HCT116 (cell line): ENCODE results near the gene ASS1. TPM values are rescaled to one million over a fixed set of nuclear protein-coding genes. Genes with fewer than 3 reads are reported as not detected.

ENCODE experiments used
- ATAC-seq: fragments of 200-7000 bp; cut with Tn5 transposase; 2 replicates; pipeline ENCODE4 v1.9.1; 2020; ENCODE audit warnings: mild to moderate bottlenecking, moderate library complexity
- BruUV-seq: library from RNA; stranded (reverse); fragments of 400-500 nt; replicated peaks from 2 replicates; lab custom pipeline; 2021; lab: Mats Ljungman, UMichigan
- CTCF ChIA-PET: fragments of 300-600 bp; sonication (Branson Sonifier 250); formaldehyde crosslinking; loops from one replicate; lab custom pipeline; 2021; ENCODE audit warnings: antibody characterized with exemption; lab: Charles Lee
- POLR2A ChIA-PET: fragments of 300-600, 350-600 bp; sonication (Branson Sonifier 250); formaldehyde crosslinking; loops from one replicate; lab custom pipeline; 2021; ENCODE audit warnings: antibody characterized with exemption; lab: Charles Lee
- RAD21 ChIA-PET, 2 experiments: fragments of 300-600 bp; sonication (Branson Sonifier 250); formaldehyde crosslinking; loops; one replicate each; lab custom pipeline; 2023; ENCODE audit warnings: low total read pairs in 2 of 2; ENCODE audit not compliant: uncharacterized antibody in 2 of 2, unreplicated experiment in 2 of 2, low non-redundant PET in 1 of 2; lab: Charles Lee
- DNase-seq: peaks from one replicate; pipeline ENCODE4 v3.0.0-alpha.2; 2010; ENCODE audit warnings: low read depth, low spot score
- H2AFZ ChIP-seq: fragments of 200-600 bp; shearing (Covaris generic), sonication (generic); 2 replicates; pipeline ENCODE4 v1.6.1; 2017; ENCODE audit warnings: low read depth, mixed run types, mixed read lengths, antibody characterized with exemption, low read length; ENCODE audit not compliant: poor library complexity, severe bottlenecking
- H3K27ac ChIP-seq: 2 replicates; pipeline ENCODE4 v1.5.1; 2012; ENCODE audit warnings: low read depth, low read length
- H3K27me3 ChIP-seq: fragments of 200-600 bp; sonication (generic); 2 replicates; pipeline ENCODE4 v1.6.1; 2016; ENCODE audit warnings: mixed run types, low read length, mixed read lengths; ENCODE audit not compliant: insufficient read depth
- H3K36me3 ChIP-seq, 2 experiments: fragments of 200-500 bp in 1 of 2; fragments of 200-600 bp in 1 of 2; sonication (Bioruptor generic) in 1 of 2; sonication (generic) in 1 of 2; 2 replicates each; pipeline versions ENCODE4 v1.5.1 to v1.6.1; 2014 to 2016; ENCODE audit warnings: low read length in 2 of 2, inconsistent platforms in 1 of 2, mixed read lengths in 1 of 2, mixed run types in 1 of 2; ENCODE audit not compliant: insufficient read depth in 2 of 2, control insufficient read depth in 1 of 2
- H3K4me1 ChIP-seq, 2 experiments: fragments of 200-600 bp in 1 of 2; sonication (generic) in 1 of 2; 2 replicates each; pipeline versions ENCODE4 v1.5.1 to v1.6.1; 2012 to 2017; ENCODE audit warnings: low read length in 2 of 2, inconsistent platforms in 1 of 2, mild to moderate bottlenecking in 1 of 2, mixed read lengths in 1 of 2, mixed run types in 1 of 2, moderate library complexity in 1 of 2; ENCODE audit not compliant: insufficient read depth in 2 of 2, control insufficient read depth in 1 of 2
- H3K4me2 ChIP-seq: fragments of 200-600 bp; sonication (generic); 2 replicates; pipeline ENCODE4 v1.6.1; 2017; ENCODE audit warnings: mixed run types, low read length, mixed read lengths
- H3K4me3 ChIP-seq, 2 experiments: fragments of 200-600 bp in 1 of 2; sonication (generic) in 1 of 2; replicated peaks in 1 of 2; 2 replicates each; pipeline ENCODE4 v1.5.1; 2011 to 2016; ENCODE audit warnings: low read length in 2 of 2, control low read depth in 1 of 2, low read depth in 1 of 2, mild to moderate bottlenecking in 1 of 2, mixed read lengths in 1 of 2, mixed run types in 1 of 2
- H3K79me2 ChIP-seq: fragments of 200-600 bp; sonication (generic); 2 replicates; pipeline ENCODE4 v1.6.1; 2017; ENCODE audit warnings: mild to moderate bottlenecking, mixed run types, low read length, moderate library complexity, mixed read lengths; ENCODE audit not compliant: insufficient read depth
- H3K9ac ChIP-seq: fragments of 200-600 bp; sonication (generic); 2 replicates; pipeline ENCODE4 v1.6.1; 2016; ENCODE audit warnings: low read length, mixed read lengths
- H3K9me2 ChIP-seq: fragments of 200-600 bp; sonication (generic), shearing (Covaris generic); 2 replicates; pipeline ENCODE4 v1.6.1; 2017; ENCODE audit warnings: mixed run types, mild to moderate bottlenecking, moderate library complexity; ENCODE audit not compliant: insufficient read depth
- H3K9me3 ChIP-seq, 2 experiments: fragments of 200-500 bp in 1 of 2; fragments of 200-600 bp in 1 of 2; sonication (Bioruptor generic) in 1 of 2; sonication (generic) in 1 of 2; 2 replicates each; pipeline ENCODE4 v1.6.1; 2014 to 2017; ENCODE audit warnings: low read length in 2 of 2, mixed read lengths in 2 of 2, inconsistent platforms in 1 of 2, low read depth in 1 of 2, mild to moderate bottlenecking in 1 of 2, mixed run types in 1 of 2, moderate library complexity in 1 of 2; ENCODE audit not compliant: control insufficient read depth in 1 of 2, insufficient read depth in 1 of 2
- H4K20me1 ChIP-seq: fragments of 200-600 bp; sonication (generic), shearing (Covaris generic); 2 replicates; pipeline ENCODE4 v1.6.1; 2017; ENCODE audit warnings: mixed run types, mild to moderate bottlenecking, moderate library complexity; ENCODE audit not compliant: insufficient read depth
- ATF3 ChIP-seq: IDR thresholded peaks from 2 replicates; pipeline ENCODE4 v1.6.1; 2012
- CBX3 ChIP-seq: IDR thresholded peaks from 2 replicates; pipeline ENCODE4 v1.6.1; 2012; ENCODE audit warnings: low read depth
- EGR1 ChIP-seq: IDR thresholded peaks from 2 replicates; pipeline ENCODE4 v1.6.1; 2012; ENCODE audit warnings: low read depth
- ELF1 ChIP-seq: IDR thresholded peaks from 2 replicates; pipeline ENCODE4 v1.6.1; 2012; ENCODE audit warnings: low read depth, borderline replicate concordance
- EZH2 ChIP-seq: fragments of 200-600 bp; sonication (generic); IDR thresholded peaks from 2 replicates; pipeline ENCODE4 v1.6.1; 2017; ENCODE audit warnings: antibody characterized with exemption, mixed run types
- EZH2phosphoT487 ChIP-seq: fragments of 200-600 bp; IDR thresholded peaks from 2 replicates; pipeline ENCODE4 v1.6.1; 2018; ENCODE audit warnings: antibody characterized with exemption, borderline replicate concordance
- POLR2A ChIP-seq: IDR thresholded peaks from 2 replicates; pipeline ENCODE4 v1.7.0; 2011; ENCODE audit warnings: borderline replicate concordance; ENCODE audit not compliant: insufficient read depth, insufficient read length; ENCODE audit errors: extremely low read depth
- POLR2AphosphoS5 ChIP-seq: IDR thresholded peaks from 2 replicates; pipeline ENCODE4 v1.6.1; 2011; ENCODE audit warnings: mild to moderate bottlenecking, low read depth, low read length, moderate library complexity
- RAD21 ChIP-seq: IDR thresholded peaks from 2 replicates; pipeline ENCODE4 v1.6.1; 2012; ENCODE audit warnings: low read depth, mild to moderate bottlenecking
- REST ChIP-seq: IDR thresholded peaks from 2 replicates; pipeline ENCODE4 v1.6.1; 2012; ENCODE audit warnings: low read depth
- SIN3A ChIP-seq: IDR thresholded peaks from 2 replicates; pipeline ENCODE4 v1.6.1; 2012; ENCODE audit warnings: low read depth
- SRF ChIP-seq: IDR thresholded peaks from 2 replicates; pipeline ENCODE4 v1.6.1; 2012; ENCODE audit warnings: low read depth
- TCF7L2 ChIP-seq: IDR thresholded peaks from 2 replicates; pipeline ENCODE4 v1.7.0; 2011; ENCODE audit warnings: borderline replicate concordance, inconsistent platforms; ENCODE audit not compliant: insufficient read depth, insufficient read length; ENCODE audit errors: extremely low read depth
- ZBTB33 ChIP-seq: IDR thresholded peaks from 2 replicates; pipeline ENCODE4 v1.6.1; 2011; ENCODE audit warnings: mild to moderate bottlenecking, low read length, moderate library complexity; ENCODE audit not compliant: insufficient replicate concordance; ENCODE audit errors: extremely low read depth
- ZFX ChIP-seq: fragments of 450-650 bp; IDR thresholded peaks from 2 replicates; pipeline ENCODE4 v1.6.1; 2017
- ZNF274 ChIP-seq: fragments of 200-500 bp; sonication (Bioruptor generic); IDR thresholded peaks from 2 replicates; pipeline ENCODE4 v1.6.1; 2014; ENCODE audit warnings: mild to moderate bottlenecking, low read depth, low read length, inconsistent platforms
- intact Hi-C: fragments of 100-400 bp; cut with micrococcal nuclease; formaldehyde crosslinking; loops from 2 replicates; pipeline ENCODE4 v1.10.0; 2022
- total RNA-seq: library from RNA; stranded (reverse); gene quantifications from one replicate; pipeline ENCODE4 v1.2.1, GENCODE V29; 2021; ENCODE audit not compliant: unreplicated experiment

ASS1 gene
- total RNA-seq, 1 experiment from 2014 or later = 92.6 TPM

- Histone ChIP-seq H3K4me1 (no peaks in the 10 kb centered on the region), H3K9me3 (no peaks in the 10 kb centered on the region), H2AFZ (no peak overlapping the region), H3K9me2 (no peaks in the 10 kb centered on the region), H3K27me3 (no peaks in the 10 kb centered on the region), H3K36me3 (no peaks in the 10 kb centered on the region), H3K4me2 (no peak overlapping the region), H3K79me2 (no peaks in the 10 kb centered on the region), H3K9ac (no peak overlapping the region), H3K4me3 (no peak overlapping the region), H3K27ac (no peak overlapping the region), H4K20me1 (no peaks in the 10 kb centered on the region)
- ChIA-PET POLR2A (no interaction called here), CTCF (no interaction called here), RAD21 (no interaction called here)
- intact Hi-C loops = no loop called here
- BruUV-seq = no TSS peak
- TF ChIP-seq EGR1 (no peak), ELF1 (no peak), ATF3 (no peak), ZBTB33 (no peak), EZH2phosphoT487 (no peak), POLR2A (no peak), RAD21 (no peak), EZH2 (no peak), TCF7L2 (no peak), ZFX (no peak), SIN3A (no peak), CBX3 (no peak), POLR2AphosphoS5 (no peak), REST (no peak), SRF (no peak), ZNF274 (no peak)
- ATAC-seq (no peak), DNase-seq (no peak)
These were observed 27.5 kb downstream of the ASS1 start for GRCh38 chr9:130472184-130472705.
